ENCODE data around the gene KCNA10.

Gene KCNA10

DNA sequence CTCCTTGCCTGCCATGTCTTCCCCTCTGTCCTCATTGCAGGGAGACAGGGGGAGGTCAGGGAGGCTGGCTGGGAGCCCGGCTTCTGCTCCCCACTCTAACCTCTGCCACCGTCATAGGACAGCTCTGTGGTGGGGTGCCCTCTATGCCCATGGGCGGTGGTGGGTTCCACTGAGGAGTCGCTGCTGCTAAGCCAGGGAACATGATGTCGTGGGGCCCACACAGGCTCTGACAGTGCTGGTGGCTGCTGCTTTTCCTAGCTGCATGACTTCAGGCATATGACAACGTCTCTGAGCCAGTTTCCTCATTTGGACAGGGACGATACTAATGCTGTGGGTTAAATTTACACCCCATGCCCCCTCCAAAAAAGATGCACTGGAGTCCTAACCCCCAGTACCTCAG is 14.7 kb downstream of the KCNA10 start:
- no peak for TF ChIP-seq CTCF (IDR thresholded peaks at IDR 0.05; ENCODE audit: insufficient read depth, low read depth, low read length, missing control alignments)
- DNase-seq (ENCODE audit: low read depth) = no peak
- no peak overlapping the region for H3K4me3 ChIP-seq (ENCODE audit: low read length)

DNA sequence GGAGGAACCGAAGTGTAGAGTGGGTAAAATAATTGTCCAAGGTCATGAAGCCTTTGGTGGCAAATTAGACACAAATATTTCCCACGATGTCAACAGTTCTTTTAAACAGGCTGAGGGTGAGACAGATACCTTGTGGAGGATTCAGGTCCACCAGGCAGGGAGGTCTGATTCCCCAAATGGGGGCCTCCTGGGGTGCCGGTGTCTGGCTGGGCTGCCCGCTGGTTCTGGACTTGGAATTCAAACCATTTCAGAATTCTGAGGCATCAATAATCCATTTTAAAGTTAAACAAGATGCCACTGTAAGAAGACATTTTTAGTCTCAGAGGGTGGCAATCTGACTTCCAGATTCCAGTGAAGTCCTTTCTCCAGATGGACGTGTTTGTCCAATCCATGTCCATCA is 15.5 kb downstream of the KCNA10 start:
- TF ChIP-seq CTCF (IDR thresholded peaks at IDR 0.05; ENCODE audit: insufficient read depth, low read depth, low read length, missing control alignments) = no peak
- no peak for DNase-seq (ENCODE audit: low read depth)
- no peak overlapping the region for H3K4me3 ChIP-seq (ENCODE audit: low read length)

GRCh38 chr1:110502402-110503151 is 16.4 kb downstream of the KCNA10 start:
- DNase-seq (ENCODE audit: low read depth) = no peak
- no peak overlapping the region for H3K4me3 ChIP-seq (ENCODE audit: low read length)
- TF ChIP-seq CTCF (IDR thresholded peaks at IDR 0.05; ENCODE audit: insufficient read depth, low read depth, low read length, missing control alignments) = no peak

DNA sequence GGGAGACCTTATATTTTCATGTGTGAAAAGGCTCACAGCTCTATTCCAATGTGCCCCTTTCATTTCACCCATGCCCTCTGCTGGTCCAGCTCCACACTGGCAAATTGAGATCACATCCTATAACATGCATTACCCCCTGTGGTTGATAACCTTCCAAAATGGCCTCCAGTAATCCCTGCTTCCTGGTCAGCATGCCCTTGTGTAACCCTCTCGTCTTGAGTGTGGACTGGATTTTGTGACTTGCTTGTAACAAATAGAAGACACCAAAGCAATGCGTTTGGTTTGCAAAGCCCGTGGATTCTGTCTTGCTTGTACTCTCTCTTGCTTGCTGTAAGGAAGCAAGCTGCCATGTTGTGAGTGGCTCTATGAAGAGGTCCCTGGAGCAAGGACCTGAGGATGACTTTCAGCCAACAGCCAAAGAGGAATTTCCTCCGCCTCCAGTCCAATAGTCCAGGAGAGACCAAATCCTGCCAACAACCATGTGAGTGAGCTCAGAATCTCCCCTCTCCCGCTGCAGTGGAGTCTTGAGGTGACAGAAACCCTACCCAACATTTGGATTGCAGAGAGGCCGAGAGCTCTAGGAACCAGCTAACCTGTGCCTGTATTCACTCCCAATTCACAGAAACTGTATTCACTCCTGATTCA is 17.4 kb downstream of the KCNA10 start:
- DNase-seq (ENCODE audit: low read depth) = no peak
- TF ChIP-seq CTCF (IDR thresholded peaks at IDR 0.05; ENCODE audit: insufficient read depth, low read depth, low read length, missing control alignments) = no peak
- H3K4me3 ChIP-seq (ENCODE audit: low read length) = no peak overlapping the region

GRCh38 chr1:110498270-110498669 is 20.7 kb downstream of the KCNA10 start:
- no peak for TF ChIP-seq CTCF (IDR thresholded peaks at IDR 0.05; ENCODE audit: insufficient read depth, low read depth, low read length, missing control alignments)
- no peak overlapping the region for H3K4me3 ChIP-seq (ENCODE audit: low read length)
- DNase-seq (ENCODE audit: low read depth) = no peak

GRCh38 chr1:110495926-110496600 is 22.9 kb downstream of the KCNA10 start:
- no peak overlapping the region for H3K4me3 ChIP-seq (ENCODE audit: low read length)
- peak; percentile 95 for TF ChIP-seq CTCF (IDR thresholded peaks at IDR 0.05; ENCODE audit: insufficient read depth, low read depth, low read length, missing control alignments)
- peak; percentile 77 for DNase-seq (ENCODE audit: low read depth)
